ENCODE data around the gene PNPT1. TPM values are rescaled to one million over a fixed set of nuclear protein-coding genes. Genes with fewer than 3 reads are reported as not detected.

PNPT1 gene
- total and polyA plus RNA-seq, 9 of the 15 experiments (the other 6 are each of a cell fraction or from before 2014, with no cell fraction given) = 46.5 to 104 (median 62.7) TPM

DNA sequence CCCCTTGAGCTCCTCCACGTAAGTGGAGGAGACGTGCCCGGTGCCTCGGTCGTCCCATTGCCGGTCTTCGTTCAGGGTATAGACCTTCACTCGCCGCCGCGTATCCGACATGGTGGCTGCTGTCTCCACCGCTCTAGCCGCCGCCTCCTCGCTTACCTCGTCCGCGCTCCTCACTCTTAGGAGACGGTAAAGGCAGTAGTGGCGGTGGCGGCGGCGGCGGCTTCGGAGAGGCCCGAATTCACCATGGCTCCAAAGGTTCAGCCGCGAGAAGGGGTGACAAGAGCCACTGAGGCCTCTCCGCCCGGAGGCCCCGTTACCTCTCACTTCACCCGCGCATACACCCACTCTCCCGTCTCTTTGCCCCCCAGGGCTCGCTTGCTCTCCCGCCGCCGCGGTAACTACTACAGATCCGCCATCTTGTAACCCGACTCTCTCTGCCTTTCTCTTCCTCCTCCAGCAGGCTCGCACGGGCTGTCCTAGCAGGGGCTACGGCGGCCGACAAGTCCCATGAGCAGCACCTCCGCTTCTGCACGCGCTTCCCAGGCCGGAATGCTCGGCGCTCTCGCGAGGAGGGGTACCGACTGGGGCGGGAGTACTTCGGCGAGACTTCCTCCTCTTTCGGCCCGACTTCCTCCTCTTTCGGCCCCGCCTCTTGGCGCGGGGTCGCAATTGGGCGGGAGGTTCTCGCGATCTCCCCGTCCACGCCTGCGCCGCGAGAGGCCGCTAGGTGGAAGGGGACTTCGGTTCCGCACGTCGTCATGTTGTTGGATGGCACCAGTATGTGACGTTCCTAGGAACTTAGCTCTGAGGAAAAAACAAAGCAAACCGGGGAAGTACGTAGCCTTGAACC is 76.2 kb downstream of the PNPT1 start, which contains the start of gene PPP4R3B (continued):
- TF ChIP-seq, protein P1, sequence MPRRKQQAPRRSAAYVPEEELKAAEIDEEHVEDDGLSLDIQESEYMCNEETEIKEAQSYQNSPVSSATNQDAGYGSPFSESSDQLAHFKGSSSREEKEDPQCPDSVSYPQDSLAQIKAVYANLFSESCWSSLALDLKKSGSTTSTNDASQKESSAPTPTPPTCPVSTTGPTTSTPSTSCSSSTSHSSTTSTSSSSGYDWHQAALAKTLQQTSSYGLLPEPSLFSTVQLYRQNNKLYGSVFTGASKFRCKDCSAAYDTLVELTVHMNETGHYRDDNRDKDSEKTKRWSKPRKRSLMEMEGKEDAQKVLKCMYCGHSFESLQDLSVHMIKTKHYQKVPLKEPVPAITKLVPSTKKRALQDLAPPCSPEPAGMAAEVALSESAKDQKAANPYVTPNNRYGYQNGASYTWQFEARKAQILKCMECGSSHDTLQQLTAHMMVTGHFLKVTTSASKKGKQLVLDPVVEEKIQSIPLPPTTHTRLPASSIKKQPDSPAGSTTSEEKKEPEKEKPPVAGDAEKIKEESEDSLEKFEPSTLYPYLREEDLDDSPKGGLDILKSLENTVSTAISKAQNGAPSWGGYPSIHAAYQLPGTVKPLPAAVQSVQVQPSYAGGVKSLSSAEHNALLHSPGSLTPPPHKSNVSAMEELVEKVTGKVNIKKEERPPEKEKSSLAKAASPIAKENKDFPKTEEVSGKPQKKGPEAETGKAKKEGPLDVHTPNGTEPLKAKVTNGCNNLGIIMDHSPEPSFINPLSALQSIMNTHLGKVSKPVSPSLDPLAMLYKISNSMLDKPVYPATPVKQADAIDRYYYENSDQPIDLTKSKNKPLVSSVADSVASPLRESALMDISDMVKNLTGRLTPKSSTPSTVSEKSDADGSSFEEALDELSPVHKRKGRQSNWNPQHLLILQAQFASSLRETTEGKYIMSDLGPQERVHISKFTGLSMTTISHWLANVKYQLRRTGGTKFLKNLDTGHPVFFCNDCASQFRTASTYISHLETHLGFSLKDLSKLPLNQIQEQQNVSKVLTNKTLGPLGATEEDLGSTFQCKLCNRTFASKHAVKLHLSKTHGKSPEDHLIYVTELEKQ (CRISPR knock-in tag; IDR thresholded peaks at IDR 0.05) = no peak
- TF ChIP-seq, protein P2, sequence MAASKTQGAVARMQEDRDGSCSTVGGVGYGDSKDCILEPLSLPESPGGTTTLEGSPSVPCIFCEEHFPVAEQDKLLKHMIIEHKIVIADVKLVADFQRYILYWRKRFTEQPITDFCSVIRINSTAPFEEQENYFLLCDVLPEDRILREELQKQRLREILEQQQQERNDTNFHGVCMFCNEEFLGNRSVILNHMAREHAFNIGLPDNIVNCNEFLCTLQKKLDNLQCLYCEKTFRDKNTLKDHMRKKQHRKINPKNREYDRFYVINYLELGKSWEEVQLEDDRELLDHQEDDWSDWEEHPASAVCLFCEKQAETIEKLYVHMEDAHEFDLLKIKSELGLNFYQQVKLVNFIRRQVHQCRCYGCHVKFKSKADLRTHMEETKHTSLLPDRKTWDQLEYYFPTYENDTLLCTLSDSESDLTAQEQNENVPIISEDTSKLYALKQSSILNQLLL (CRISPR knock-in tag; IDR thresholded peaks at IDR 0.05; ENCODE audit: borderline replicate concordance) = 0 out of 2 replicates have a peak, but pooled peaks have one; percentile 55
- TF ChIP-seq TCF7 (IDR thresholded peaks at IDR 0.05; ENCODE audit: borderline replicate concordance) (0 out of 2 replicates have a peak, but pooled peaks have one; percentile 9), RNF2 (IDR thresholded peaks at IDR 0.05) (peak; percentile 86), NFYB (IDR thresholded peaks at IDR 0.05; ENCODE audit: extremely low read depth, insufficient read length) (peak; percentile 31), BHLHE40 (IDR thresholded peaks at IDR 0.05; ENCODE audit: low read length) (peak; percentile 93), NCOA1 (IDR thresholded peaks at IDR 0.05; ENCODE audit: low read depth) (peak; percentile 59), SIN3A (IDR thresholded peaks at IDR 0.05; ENCODE audit: borderline replicate concordance in 2 of 2, control insufficient read depth in 1 of 2, low read depth in 2 of 2, low read length in 2 of 2) (peak in 1 of 2 experiments; percentile 73; a peak in 1 of 4 replicates), SIX5 (IDR thresholded peaks at IDR 0.05; ENCODE audit: borderline replicate concordance in 1 of 2, insufficient read depth in 1 of 2, low read depth in 1 of 2, low read length in 2 of 2) (peak; percentile 8 to 42; a peak in 3 of 4 replicates), TBP (optimal IDR thresholded peaks at IDR 0.05; ENCODE audit: low read depth, low read length) (peak; percentile 95), CREM (IDR thresholded peaks at IDR 0.05; ENCODE audit: low read depth) (peak; percentile 97), POLR2B (IDR thresholded peaks at IDR 0.05; ENCODE audit: low read depth, partially characterized antibody) (peak; percentile 88), ATF6 (CRISPR knock-in tag; IDR thresholded peaks at IDR 0.05) (peak; percentile 3; the same call in 1 of the 2 replicates), MAFF (IDR thresholded peaks at IDR 0.05; ENCODE audit: low read length) (peak; percentile 67; the same call in 1 of the 2 replicates), CBX3 (IDR thresholded peaks at IDR 0.05; ENCODE audit: borderline replicate concordance in 1 of 2, low read length in 2 of 2) (0 out of 3 replicates have a peak, but pooled peaks of 1 of the 2 experiments have one; percentile 14)
- TF ChIP-seq, protein P3, sequence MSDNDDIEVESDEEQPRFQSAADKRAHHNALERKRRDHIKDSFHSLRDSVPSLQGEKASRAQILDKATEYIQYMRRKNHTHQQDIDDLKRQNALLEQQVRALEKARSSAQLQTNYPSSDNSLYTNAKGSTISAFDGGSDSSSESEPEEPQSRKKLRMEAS (CRISPR knock-in tag; IDR thresholded peaks at IDR 0.05) = peak; percentile 93
- TF ChIP-seq, protein P4, sequence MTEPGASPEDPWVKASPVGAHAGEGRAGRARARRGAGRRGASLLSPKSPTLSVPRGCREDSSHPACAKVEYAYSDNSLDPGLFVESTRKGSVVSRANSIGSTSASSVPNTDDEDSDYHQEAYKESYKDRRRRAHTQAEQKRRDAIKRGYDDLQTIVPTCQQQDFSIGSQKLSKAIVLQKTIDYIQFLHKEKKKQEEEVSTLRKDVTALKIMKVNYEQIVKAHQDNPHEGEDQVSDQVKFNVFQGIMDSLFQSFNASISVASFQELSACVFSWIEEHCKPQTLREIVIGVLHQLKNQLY (CRISPR knock-in tag; conservative IDR thresholded peaks at IDR 0.05) = 0 out of 4 replicates have a peak, but pooled peaks of 1 of the 2 experiments have one; percentile 57

Measured in K562 (cell line).